Smooth muscle cell (in vitro differentiated cells): ENCODE measurements around the gene ENPP1. TPM values are rescaled to one million over a fixed set of nuclear protein-coding genes. Genes with fewer than 3 reads are reported as not detected.

Source experiments
- DNase-seq: peaks from one replicate; lab custom pipeline; 2025; ENCODE audit not compliant: unreplicated experiment; lab: John Stamatoyannopoulos, UW
- H2AFZ ChIP-seq: fragments of 200-600 bp; sonication (generic); 2 replicates; pipeline ENCODE4 v1.6.0; 2016; ENCODE audit warnings: antibody characterized with exemption, low read depth, mild to moderate bottlenecking
- H3F3A ChIP-seq: fragments of 200-600 bp; sonication (generic); 2 replicates; pipeline ENCODE4 v1.6.0; 2017; ENCODE audit warnings: antibody characterized with exemption, low read depth
- H3K27ac ChIP-seq: fragments of 200-600 bp; sonication (generic); 2 replicates; pipeline ENCODE4 v1.5.1; 2016; ENCODE audit warnings: low read depth, mild to moderate bottlenecking
- H3K27me3 ChIP-seq: fragments of 200-600 bp; sonication (generic); 2 replicates; pipeline ENCODE4 v1.6.1; 2016; ENCODE audit warnings: low read depth, mild to moderate bottlenecking
- H3K36me3 ChIP-seq: fragments of 200-600 bp; sonication (generic); 2 replicates; pipeline ENCODE4 v1.5.1; 2016; ENCODE audit warnings: low read depth
- H3K4me1 ChIP-seq: fragments of 200-600 bp; sonication (generic); 2 replicates; pipeline ENCODE4 v1.5.1; 2016; ENCODE audit warnings: low read depth
- H3K4me2 ChIP-seq: fragments of 200-600 bp; sonication (generic); 2 replicates; pipeline ENCODE4 v1.6.0; 2016; ENCODE audit warnings: mild to moderate bottlenecking
- H3K4me3 ChIP-seq: fragments of 200-600 bp; sonication (generic); 2 replicates; pipeline ENCODE4 v1.5.1; 2016; ENCODE audit warnings: mild to moderate bottlenecking
- H3K79me2 ChIP-seq: fragments of 200-600 bp; sonication (generic); 2 replicates; pipeline ENCODE4 v1.6.0; 2016; ENCODE audit warnings: low read depth, mild to moderate bottlenecking
- H3K9ac ChIP-seq: fragments of 200-600 bp; sonication (generic); 2 replicates; pipeline ENCODE4 v1.6.0; 2016; ENCODE audit warnings: low read depth
- H3K9me3 ChIP-seq: fragments of 200-600 bp; sonication (generic); replicated peaks from 2 replicates; pipeline ENCODE4 v1.5.1; 2016; ENCODE audit warnings: low read depth
- H4K20me1 ChIP-seq: fragments of 200-600 bp; sonication (generic); 2 replicates; pipeline ENCODE4 v1.6.0; 2016; ENCODE audit warnings: low read depth
- WGBS: methylation state at CpG from one replicate; pipeline ENCODE4 v1.1.7; 2016; ENCODE audit warnings: low lambda C conversion rate; 5-methylcytosine and 5-hydroxymethylcytosine counted together
- polyA plus RNA-seq: library from polyadenylated mRNA; unstranded; fragments of >200 nt; fragmentation: Nextera tagmentation; extraction: Ambion mirVana; gene quantifications from 2 replicates; pipeline ENCODE4 v1.2.1, GENCODE V29; 2016
- total RNA-seq: library from RNA; depleted of rRNA; stranded (reverse); fragments of >200 nt; gene quantifications from 2 replicates; pipeline ENCODE4 v1.2.3, GENCODE V29; 2014
- TF ChIP-seq, protein P1 (sequence below): fragments of 200-600 bp; sonication (generic); IDR thresholded peaks from 2 replicates; pipeline ENCODE4 v1.5.1; 2017; ENCODE audit warnings: borderline replicate concordance, mild to moderate bottlenecking, antibody characterized with exemption; ENCODE audit not compliant: insufficient read depth, poor library complexity, severe bottlenecking

ENPP1 gene
- total and polyA plus RNA-seq, 2 experiments from 2014 or later, result 329 to 433 TPM

DNA sequence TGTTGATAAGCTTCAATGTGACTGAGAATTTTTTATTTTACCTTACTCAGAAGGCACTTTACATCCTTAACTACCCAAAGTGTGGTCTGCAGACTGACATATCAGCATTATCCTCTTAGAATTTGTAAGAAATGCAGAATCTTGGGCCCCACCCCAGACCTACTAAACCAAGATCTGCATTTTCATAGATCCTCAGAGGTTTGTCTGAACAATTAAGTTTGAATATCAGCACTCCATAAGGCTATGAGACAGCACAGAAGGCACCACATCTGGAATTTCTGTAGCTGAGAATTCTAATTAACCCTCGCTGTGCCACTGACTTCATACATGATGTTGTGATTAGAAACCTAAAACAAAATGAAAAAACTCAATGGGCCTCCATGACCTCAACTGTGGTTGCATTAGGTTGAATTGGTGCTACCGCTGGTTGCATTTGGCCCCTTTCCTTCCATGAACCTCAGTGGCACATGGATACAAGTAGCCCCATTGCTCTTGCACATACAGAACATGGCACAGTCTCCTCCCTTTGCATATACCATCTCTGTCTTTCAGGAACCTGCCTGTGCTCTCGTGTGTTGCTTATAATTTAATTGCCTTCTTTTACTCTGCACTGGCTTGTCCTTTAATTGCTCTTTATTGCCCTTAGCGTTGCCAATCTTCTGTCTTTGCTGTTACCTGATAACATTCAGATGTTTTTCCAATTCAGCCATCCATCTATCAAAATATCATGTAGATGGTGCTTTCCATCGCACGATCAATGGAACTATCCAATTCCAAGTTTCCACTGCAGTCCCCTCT lies 13.4 kb downstream of the ENPP1 start:
- WGBS, result 94% methylated on average over 6 of the region's 6 CpGs
- H3K4me3 ChIP-seq, result no peak overlapping the region
- H4K20me1 ChIP-seq, result peaks cover 96% of the 10 kb centered on the region
- no peaks in the 10 kb centered on the region for H3K36me3 ChIP-seq
- peaks cover 5% of the 10 kb centered on the region for H3K4me1 ChIP-seq
- TF ChIP-seq, protein P1, sequence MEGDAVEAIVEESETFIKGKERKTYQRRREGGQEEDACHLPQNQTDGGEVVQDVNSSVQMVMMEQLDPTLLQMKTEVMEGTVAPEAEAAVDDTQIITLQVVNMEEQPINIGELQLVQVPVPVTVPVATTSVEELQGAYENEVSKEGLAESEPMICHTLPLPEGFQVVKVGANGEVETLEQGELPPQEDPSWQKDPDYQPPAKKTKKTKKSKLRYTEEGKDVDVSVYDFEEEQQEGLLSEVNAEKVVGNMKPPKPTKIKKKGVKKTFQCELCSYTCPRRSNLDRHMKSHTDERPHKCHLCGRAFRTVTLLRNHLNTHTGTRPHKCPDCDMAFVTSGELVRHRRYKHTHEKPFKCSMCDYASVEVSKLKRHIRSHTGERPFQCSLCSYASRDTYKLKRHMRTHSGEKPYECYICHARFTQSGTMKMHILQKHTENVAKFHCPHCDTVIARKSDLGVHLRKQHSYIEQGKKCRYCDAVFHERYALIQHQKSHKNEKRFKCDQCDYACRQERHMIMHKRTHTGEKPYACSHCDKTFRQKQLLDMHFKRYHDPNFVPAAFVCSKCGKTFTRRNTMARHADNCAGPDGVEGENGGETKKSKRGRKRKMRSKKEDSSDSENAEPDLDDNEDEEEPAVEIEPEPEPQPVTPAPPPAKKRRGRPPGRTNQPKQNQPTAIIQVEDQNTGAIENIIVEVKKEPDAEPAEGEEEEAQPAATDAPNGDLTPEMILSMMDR, result no peak
- no peaks in the 10 kb centered on the region for H3K27me3 ChIP-seq
- H3K9ac ChIP-seq, result no peak overlapping the region
- peaks cover 11% of the 10 kb centered on the region for H3F3A ChIP-seq
- H3K27ac ChIP-seq, result peak overlapping the region; percentile 87
- H3K79me2 ChIP-seq, result peaks cover 90% of the 10 kb centered on the region
- no peak for DNase-seq
- no peaks in the 10 kb centered on the region for H3K9me3 ChIP-seq
- no peak overlapping the region for H3K4me2 ChIP-seq
- no peak overlapping the region for H2AFZ ChIP-seq

DNA sequence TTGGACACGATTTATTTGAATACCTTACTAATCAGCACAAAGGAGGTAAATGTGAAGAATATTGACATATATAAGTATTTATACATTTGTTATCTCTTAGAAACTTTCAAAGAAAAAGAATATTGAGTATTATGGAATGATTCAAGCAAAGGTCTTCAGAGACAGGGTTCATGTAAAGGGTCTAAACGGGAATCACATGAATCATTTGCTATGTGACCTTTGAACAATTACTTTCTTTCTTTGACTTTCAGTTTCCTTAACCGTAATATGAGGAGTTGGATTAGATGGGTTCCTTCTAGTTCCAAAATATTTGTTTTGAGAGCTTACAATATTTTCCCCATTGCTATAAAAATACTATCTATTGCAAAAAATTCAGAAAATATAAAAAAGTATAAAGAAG lies 14.3 kb downstream of the ENPP1 start:
- peaks cover 96% of the 10 kb centered on the region for H4K20me1 ChIP-seq
- H3K9ac ChIP-seq, result no peak overlapping the region
- peaks cover 5% of the 10 kb centered on the region for H3K4me1 ChIP-seq
- TF ChIP-seq, protein P1, result no peak
- no peak overlapping the region for H2AFZ ChIP-seq
- H3F3A ChIP-seq, result peaks cover 6% of the 10 kb centered on the region
- no peak overlapping the region for H3K27ac ChIP-seq
- peaks cover 88% of the 10 kb centered on the region for H3K79me2 ChIP-seq
- no peak for DNase-seq
- H3K4me2 ChIP-seq, result no peak overlapping the region
- H3K9me3 ChIP-seq, result no peaks in the 10 kb centered on the region
- H3K36me3 ChIP-seq, result no peaks in the 10 kb centered on the region
- H3K4me3 ChIP-seq, result no peak overlapping the region
- WGBS, result 81% methylated on average over 3 of the region's 3 CpGs
- H3K27me3 ChIP-seq, result no peaks in the 10 kb centered on the region

DNA sequence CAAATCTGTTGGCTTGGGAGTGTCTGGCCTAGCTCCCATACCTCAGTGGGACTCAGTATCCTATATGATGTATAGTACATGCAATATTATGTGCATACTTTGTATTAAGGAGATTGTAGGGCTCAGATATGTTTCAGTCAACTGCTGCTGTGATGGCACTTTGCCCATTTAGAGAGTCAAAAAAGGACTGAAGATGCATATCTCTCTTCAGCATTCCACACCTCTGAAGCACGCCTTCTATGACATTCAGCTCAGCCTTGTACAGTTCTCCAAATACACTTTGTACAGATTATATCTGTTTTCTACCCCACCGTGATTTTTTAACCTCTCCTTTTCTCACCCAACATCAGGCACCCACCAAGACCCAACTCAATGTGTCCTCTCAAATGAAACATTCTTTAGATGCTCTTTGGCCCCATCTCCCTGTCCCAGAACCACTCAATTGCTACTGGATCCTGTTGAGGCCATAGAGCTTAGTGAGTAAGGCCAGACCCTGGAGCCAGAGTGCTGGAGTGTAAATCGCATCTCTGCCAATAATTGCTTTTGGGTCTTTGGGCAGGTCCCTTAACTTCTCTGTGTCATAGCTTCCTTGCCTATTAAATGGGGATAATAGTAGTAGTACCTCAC lies 15.6 kb downstream of the ENPP1 start:
- H3F3A ChIP-seq, result peaks cover 12% of the 10 kb centered on the region
- H4K20me1 ChIP-seq, result peaks cover 96% of the 10 kb centered on the region
- H3K4me1 ChIP-seq, result peaks cover 5% of the 10 kb centered on the region
- no peak overlapping the region for H3K9ac ChIP-seq
- no peak overlapping the region for H3K4me2 ChIP-seq
- 68% methylated on average over 3 of the region's 3 CpGs for WGBS
- no peaks in the 10 kb centered on the region for H3K9me3 ChIP-seq
- H2AFZ ChIP-seq, result no peak overlapping the region
- peak overlapping the region; percentile 36 for H3K27ac ChIP-seq
- H3K4me3 ChIP-seq, result no peak overlapping the region
- H3K27me3 ChIP-seq, result no peaks in the 10 kb centered on the region
- no peak for DNase-seq
- H3K79me2 ChIP-seq, result peaks cover 89% of the 10 kb centered on the region
- H3K36me3 ChIP-seq, result no peaks in the 10 kb centered on the region
- TF ChIP-seq, protein P1, result no peak

DNA sequence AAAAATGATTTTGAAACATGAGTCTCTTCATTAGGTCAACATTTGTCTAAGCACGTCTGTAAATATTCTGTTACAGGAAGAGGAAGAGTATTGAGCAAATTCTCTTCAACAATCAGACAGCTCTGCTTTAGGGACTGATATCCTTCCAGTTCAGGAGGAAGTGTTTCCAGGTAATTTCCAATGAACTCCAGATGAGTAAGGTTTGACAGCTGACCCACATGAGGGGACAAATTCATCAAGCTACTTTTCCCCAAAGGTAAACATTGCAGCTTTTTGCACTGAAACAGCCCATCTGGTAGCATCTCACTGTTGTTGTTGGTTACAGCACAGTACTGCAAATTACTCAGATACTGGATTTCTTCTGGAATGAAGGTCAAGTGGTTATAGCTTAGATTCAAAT lies 18.1 kb downstream of the ENPP1 start:
- peaks cover 83% of the 10 kb centered on the region for H3K79me2 ChIP-seq
- no peaks in the 10 kb centered on the region for H3K27me3 ChIP-seq
- 51% methylated on average over 1 of the region's 1 CpG for WGBS
- no peak for DNase-seq
- H3F3A ChIP-seq, result peaks cover 6% of the 10 kb centered on the region
- no peaks in the 10 kb centered on the region for H3K4me1 ChIP-seq
- H3K36me3 ChIP-seq, result no peaks in the 10 kb centered on the region
- H3K4me2 ChIP-seq, result no peak overlapping the region
- no peak overlapping the region for H2AFZ ChIP-seq
- no peak overlapping the region for H3K9ac ChIP-seq
- no peak overlapping the region for H3K4me3 ChIP-seq
- TF ChIP-seq, protein P1, result no peak
- no peaks in the 10 kb centered on the region for H3K9me3 ChIP-seq
- peaks cover 95% of the 10 kb centered on the region for H4K20me1 ChIP-seq
- H3K27ac ChIP-seq, result peak overlapping the region; percentile 2
